GM12892 (cell line): ENCODE data around the gene ELN.
"Not testable (repeated sequence)": the region's sequence is repeated elsewhere in the genome, so short reads cannot be mapped to it uniquely, and the experiment has no call there.

ENCODE experiments used
- DNase-seq: peaks from one replicate; pipeline ENCODE4 v3.0.0; 2011; ENCODE audit not compliant: insufficient read length
- FAIRE-seq: peaks from 2 replicates; lab custom pipeline; 2011; peaks lifted over from hg19 to GRCh38; lab: Jason Lieb, UNC
- POLR2A ChIP-seq: IDR thresholded peaks from 2 replicates; pipeline ENCODE4 v1.6.1; 2011; ENCODE audit warnings: low read depth, low read length, control low read depth
- POLR2AphosphoS5 ChIP-seq: IDR thresholded peaks from 2 replicates; pipeline ENCODE4 v1.6.1; 2011; ENCODE audit warnings: low read depth, low read length, control low read depth
- TAF1 ChIP-seq: IDR thresholded peaks from 2 replicates; pipeline ENCODE4 v1.6.1; 2011; ENCODE audit warnings: low read depth, mild to moderate bottlenecking, control low read depth, low read length, borderline replicate concordance

The ELN gene

GRCh38 chr7:74040101-74040790 lies 12.3 kb downstream of the ELN start:
- DNase-seq (no peak), FAIRE-seq (no peak)
- no peak for TF ChIP-seq POLR2AphosphoS5

GRCh38 chr7:74040791-74041520 lies 13.0 kb downstream of the ELN start:
- DNase-seq = no peak
- no peak for TF ChIP-seq POLR2A
- no peak for TF ChIP-seq TAF1
- TF ChIP-seq POLR2AphosphoS5 = no peak
- no peak for FAIRE-seq

GRCh38 chr7:74042746-74043522 lies 15.0 kb downstream of the ELN start:
- FAIRE-seq = no peak
- no peak for DNase-seq
- TF ChIP-seq POLR2A = no peak
- TF ChIP-seq POLR2AphosphoS5 = no peak
- no peak for TF ChIP-seq TAF1

- FAIRE-seq (no peak), DNase-seq (no peak)
- TF ChIP-seq POLR2AphosphoS5 = no peak
- TF ChIP-seq TAF1 = no peak
- no peak for TF ChIP-seq POLR2A
Observed at GRCh38 chr7:74043523-74043951, 15.6 kb downstream of the ELN start.

GRCh38 chr7:74044366-74045350 lies 16.7 kb downstream of the ELN start:
- TF ChIP-seq POLR2AphosphoS5 (no peak), TAF1 (no peak), POLR2A (no peak)
- no peak for FAIRE-seq
- no peak for DNase-seq

GRCh38 chr7:74046581-74046980 lies 18.6 kb downstream of the ELN start:
- DNase-seq = not testable (repeated sequence)

GRCh38 chr7:74047804-74048380 lies 19.9 kb downstream of the ELN start:
- TF ChIP-seq POLR2AphosphoS5 (no peak), POLR2A (no peak), TAF1 (no peak)
- FAIRE-seq (no peak), DNase-seq (no peak)

More at GRCh38 chr7:74046581-74046980, 18.6 kb downstream of the ELN start:
- not testable (repeated sequence) for FAIRE-seq

- no peak for TF ChIP-seq POLR2A
- no peak for TF ChIP-seq TAF1
- no peak for TF ChIP-seq POLR2AphosphoS5
- DNase-seq (no peak), FAIRE-seq (no peak)
Observed at GRCh38 chr7:74048999-74049599, 21.1 kb downstream of the ELN start.

GRCh38 chr7:74049997-74050798 lies 22.2 kb downstream of the ELN start:
- TF ChIP-seq POLR2AphosphoS5 (no peak), TAF1 (no peak), POLR2A (no peak)
- no peak for FAIRE-seq
- no peak for DNase-seq
